ENCODE data around the gene CFDP1.
"Not testable (repeated sequence)": the region's sequence is repeated elsewhere in the genome, so short reads cannot be mapped to it uniquely, and the experiment has no call there.

Gene CFDP1

DNA sequence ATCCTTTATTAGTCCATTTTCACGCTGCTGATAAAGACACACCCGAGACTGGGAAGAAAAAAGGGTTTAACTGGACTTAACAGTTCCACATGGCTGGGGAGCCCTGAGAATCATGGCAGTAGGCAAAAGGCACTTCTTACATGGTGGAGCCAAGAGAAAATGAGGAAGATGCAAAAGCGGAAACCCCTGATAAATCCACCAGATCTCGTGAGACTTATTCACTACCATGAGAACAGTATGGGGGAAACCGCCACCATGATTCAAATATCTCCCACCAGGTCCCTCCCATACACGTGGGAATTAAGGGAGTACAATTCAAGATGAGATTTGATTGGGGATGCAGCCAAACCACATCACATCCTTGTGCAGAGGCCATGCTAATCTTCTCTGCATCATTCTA is 146.9 kb downstream of the CFDP1 start:
- TF ChIP-seq CTCF (IDR thresholded peaks at IDR 0.05; ENCODE audit: borderline replicate concordance, control extremely low read depth, extremely low read depth, insufficient read depth, missing control alignments): no peak
- in situ Hi-C loops (cut with MboI; ENCODE audit: low sequenced_read_pairs, unreplicated experiment): no loop called here
- no peak for DNase-seq (ENCODE audit: low spot score)

DNA sequence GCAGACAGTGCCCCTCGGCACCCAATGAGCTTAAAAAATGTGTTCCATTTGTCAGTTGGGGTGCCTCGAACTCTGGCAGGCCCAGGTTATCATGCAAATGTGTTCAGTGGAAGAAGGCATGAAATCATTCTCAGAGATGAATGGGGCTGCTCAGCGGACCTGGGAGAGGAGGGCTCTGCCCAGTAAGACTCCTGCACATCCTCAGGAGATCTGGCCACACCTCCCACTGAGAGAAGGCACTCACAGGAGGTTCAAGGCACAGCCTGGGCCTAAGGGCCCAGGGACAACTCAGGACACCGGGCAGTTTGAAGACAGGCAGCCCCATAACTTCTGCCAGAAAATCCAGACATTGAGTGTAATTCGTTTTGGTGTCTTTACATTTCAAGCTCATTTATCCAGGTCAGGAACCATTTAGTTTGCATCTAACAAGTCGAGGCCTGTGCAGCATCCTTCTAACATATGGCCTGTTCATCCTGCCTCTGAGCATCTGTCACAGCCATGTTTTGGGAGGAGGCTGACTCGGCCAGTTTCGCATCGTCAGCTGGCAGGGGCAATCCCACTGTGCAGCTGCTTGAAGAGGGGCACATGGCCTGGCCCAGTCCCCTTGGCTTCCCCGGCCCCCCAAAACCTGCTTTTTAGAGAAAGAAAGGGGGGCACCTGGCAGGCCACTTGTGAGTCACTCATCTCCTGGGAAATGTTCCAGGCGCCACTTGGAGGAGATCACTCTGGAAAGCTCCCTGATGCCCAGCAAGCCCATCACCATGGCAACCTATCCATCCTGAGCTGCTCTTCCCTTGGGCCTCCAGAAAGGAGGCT is 150.6 kb downstream of the CFDP1 start:
- TF ChIP-seq CTCF (IDR thresholded peaks at IDR 0.05; ENCODE audit: borderline replicate concordance, control extremely low read depth, extremely low read depth, insufficient read depth, missing control alignments): no peak
- in situ Hi-C loops (cut with MboI; ENCODE audit: low sequenced_read_pairs, unreplicated experiment): no loop called here
- DNase-seq (ENCODE audit: low spot score): no peak

GRCh38 chr16:75281826-75282225 is 151.5 kb downstream of the CFDP1 start:
- TF ChIP-seq CTCF (IDR thresholded peaks at IDR 0.05; ENCODE audit: borderline replicate concordance, control extremely low read depth, extremely low read depth, insufficient read depth, missing control alignments): no peak
- in situ Hi-C loops (cut with MboI; ENCODE audit: low sequenced_read_pairs, unreplicated experiment): no loop called here
- no peak for DNase-seq (ENCODE audit: low spot score)

DNA sequence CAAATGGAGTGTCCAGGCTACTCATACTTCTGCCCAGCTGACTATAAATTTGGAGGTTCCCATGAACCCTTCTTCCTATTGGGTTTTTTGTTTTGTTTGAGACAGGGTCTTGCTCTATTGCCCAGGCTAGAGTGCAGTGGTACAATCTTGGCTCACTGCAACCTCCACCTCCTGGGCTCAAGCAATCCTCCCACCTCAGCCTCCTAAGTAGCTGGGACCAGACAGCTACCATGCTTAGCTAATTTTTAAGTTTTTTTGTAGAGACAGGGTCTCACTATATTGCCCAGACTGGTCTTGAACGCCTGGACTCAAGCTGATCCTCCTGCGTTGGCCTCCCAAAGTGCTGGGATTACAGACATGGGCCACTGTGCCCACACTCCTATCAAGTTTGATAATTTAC is 152.3 kb downstream of the CFDP1 start:
- DNase-seq (ENCODE audit: low spot score); in situ Hi-C loops (cut with MboI; ENCODE audit: low sequenced_read_pairs, unreplicated experiment): not testable (repeated sequence)

GRCh38 chr16:75280331-75280804 is 152.9 kb downstream of the CFDP1 start:
- TF ChIP-seq CTCF (IDR thresholded peaks at IDR 0.05; ENCODE audit: borderline replicate concordance, control extremely low read depth, extremely low read depth, insufficient read depth, missing control alignments): no peak
- DNase-seq (ENCODE audit: low spot score): no peak
- in situ Hi-C loops (cut with MboI; ENCODE audit: low sequenced_read_pairs, unreplicated experiment): no loop called here

DNA sequence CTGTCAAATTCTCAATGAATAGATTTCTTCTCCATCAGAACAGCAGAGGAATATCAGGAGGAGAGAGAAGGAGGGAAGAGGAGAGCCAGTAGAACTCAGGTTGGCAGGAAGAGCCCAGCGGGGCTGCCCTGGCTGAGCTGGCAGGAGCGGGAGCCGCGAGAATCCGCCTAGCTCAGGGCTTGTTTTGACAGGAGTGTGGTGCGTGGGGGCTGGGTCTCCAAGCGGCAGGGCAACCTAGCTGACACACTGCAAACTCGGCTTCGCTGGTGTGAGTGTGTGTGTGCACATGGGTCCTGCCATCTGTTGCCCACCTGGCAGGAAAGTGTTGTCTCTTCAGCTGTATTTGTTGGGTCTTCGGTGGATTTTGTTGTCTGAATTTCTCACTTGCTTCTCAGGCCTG is 154.0 kb downstream of the CFDP1 start:
- no peak for TF ChIP-seq CTCF (IDR thresholded peaks at IDR 0.05; ENCODE audit: borderline replicate concordance, control extremely low read depth, extremely low read depth, insufficient read depth, missing control alignments)
- in situ Hi-C loops (cut with MboI; ENCODE audit: low sequenced_read_pairs, unreplicated experiment): no loop called here
- no peak for DNase-seq (ENCODE audit: low spot score)

DNA sequence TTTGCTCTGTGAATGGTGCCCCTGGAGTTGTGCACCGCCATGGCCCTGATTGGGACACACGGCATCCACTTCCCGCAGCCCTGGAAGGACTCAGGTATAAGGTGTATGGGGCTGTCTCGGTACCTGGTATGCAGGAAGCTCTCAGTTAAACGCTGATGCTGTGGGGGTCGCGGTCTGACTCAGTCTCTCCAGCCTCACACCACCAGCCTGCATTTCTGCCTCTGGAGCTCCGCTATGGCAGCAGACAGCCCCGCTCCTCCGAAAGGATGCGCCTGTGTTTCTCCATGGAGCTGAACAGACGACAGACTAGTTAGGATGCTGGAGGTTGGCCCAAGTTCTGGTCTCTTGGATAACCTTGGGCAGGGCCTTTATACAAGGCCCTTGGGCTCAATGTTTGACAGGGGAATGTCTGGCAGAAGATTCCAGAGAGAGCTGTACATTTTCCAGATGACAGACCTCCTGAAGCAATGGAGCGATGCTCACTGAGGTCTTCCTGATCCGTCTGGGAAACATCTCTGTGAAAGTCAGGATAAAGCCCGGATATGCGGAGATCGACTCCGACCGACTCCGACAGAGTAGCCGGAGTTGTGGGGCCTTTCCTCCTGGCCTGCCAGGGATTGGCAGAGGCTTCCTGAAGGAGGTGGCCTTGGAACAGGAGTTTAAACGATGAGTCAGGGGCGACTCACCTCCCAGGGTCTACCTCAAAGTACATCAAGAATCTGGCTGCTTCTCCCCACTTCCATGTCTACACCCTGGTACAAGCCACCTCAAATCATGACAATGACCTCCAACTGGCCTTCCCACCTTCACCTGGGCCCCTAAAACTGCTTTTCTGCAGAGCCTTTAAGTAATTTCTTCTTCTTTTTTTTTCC is 160.0 kb downstream of the CFDP1 start:
- TF ChIP-seq CTCF (IDR thresholded peaks at IDR 0.05; ENCODE audit: borderline replicate concordance, control extremely low read depth, extremely low read depth, insufficient read depth, missing control alignments): no peak
- no peak for DNase-seq (ENCODE audit: low spot score)
- in situ Hi-C loops (cut with MboI; ENCODE audit: low sequenced_read_pairs, unreplicated experiment): no loop called here

DNA sequence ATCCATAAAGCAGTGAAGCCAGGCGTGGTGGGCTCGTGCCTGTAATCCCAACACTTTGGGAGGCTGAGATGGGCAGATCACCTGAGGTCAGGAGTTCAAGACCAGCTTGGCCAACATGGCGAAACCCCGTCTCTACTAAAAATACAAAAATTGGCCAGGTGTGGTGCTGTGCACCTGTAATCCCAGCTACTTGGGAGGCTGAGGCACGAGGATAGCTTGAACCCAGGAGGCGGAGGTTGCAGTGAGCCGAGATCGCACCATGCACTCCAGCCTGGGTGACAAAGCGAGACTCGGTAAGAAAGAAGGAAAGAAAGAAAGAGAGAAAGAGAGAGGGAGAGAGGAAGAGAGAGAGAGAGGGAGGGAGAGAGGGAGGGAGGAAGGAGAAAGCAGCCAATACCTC is 160.7 kb downstream of the CFDP1 start:
- DNase-seq (ENCODE audit: low spot score); in situ Hi-C loops (cut with MboI; ENCODE audit: low sequenced_read_pairs, unreplicated experiment): not testable (repeated sequence)
